ENCODE measurements around the gene PRICKLE1. TPM values are rescaled to one million over a fixed set of nuclear protein-coding genes. Genes with fewer than 3 reads are reported as not detected.

The PRICKLE1 gene
- 100 TPM for total RNA-seq

DNA sequence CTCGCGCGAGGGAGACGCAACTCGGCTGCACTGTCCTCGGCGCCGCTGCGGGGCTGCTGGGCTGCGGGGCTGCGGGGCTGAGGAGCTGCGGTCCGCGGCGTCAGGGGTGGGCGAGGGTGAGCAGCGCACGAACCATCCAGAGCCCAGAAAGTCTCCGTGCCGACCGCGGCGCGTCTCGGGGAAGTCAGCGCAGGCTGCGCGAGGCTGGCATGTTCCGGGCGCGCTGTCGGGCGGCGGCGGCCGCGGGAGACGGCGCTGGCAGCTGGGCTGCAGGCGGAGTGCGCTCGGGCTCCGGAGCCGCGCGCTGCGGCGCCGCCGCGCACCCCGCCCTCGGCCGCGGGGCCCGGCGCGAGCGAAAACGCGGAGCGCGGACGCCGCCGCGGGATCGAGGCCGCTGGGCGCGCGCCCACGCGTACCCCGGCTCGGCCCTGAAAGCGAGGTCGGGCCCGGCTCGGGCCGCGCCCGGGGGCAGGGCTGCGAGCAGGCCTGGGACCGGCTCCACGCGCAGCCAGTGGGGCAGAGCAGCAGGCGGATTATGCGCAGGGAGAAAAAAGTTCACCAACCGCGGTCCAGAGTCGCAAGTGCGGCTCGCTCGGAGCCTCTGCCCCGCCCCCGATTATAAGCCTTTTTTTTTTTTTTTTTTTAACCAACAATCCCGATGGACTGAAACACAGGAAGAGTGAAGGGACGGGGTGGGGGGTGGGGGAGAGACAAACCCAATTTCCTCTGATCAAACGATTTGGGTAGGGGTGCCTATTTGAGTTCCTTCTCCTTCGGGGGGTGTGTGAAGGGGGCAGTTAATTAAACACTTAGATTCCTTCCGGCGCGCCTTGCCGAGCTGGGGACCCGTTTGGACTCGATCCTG is at the start of gene PRICKLE1:
PRICKLE1 (minus strand) TSS at position 282 of the 865 bp plus-strand sequence. CDS start 117,230 bp downstream, outside the sequence.
- ATAC-seq (peak; percentile 42), DNase-seq (ENCODE audit: low spot score) (peak; percentile 71)
- intact Hi-C loops (cut with DNase I) = no loop called here

DNA sequence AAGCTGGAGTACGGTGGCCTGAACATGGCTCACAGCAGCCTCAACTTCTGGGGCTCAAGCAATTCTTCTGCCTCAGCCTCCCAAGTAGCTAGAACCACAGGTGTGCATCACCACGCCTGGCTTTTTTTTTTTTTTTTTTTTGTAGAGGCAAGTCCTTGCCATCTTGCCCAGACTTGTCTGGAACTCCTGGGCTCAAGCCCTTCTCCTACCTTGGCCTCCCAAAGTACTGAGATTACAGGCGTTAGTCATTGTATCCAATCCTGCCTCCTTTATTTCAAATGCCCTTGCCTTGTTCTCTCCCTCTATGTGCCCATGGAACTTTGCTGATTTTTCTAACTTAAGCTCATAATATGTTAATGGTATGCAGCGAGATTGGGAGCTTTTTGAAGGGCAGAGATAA is 49.2 kb upstream of the PRICKLE1 start:
- intact Hi-C loops (cut with DNase I) = no loop called here
- DNase-seq (ENCODE audit: low spot score) = no peak

DNA sequence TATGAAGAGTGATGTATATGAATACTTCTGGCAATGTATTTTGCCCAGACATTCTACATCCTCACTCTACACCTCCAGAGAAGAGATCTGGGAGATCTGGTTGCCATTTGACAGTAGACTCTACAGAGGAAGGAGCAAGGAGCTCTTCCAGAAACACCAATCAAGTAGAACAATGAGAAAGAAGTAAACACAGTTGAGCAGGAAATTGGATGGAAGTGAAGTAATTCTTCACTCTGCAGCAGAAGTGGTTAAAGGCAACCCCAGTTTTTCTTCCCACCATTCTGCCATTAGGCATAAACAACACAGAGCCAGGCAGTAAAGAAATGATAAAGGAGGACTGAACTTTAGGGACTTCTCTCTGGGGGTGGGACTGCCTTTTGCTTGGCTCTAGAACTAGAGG is 48.5 kb upstream of the PRICKLE1 start:
- no peak for ATAC-seq
- intact Hi-C loops (cut with DNase I) = no loop called here
- DNase-seq (ENCODE audit: low spot score) = no peak

More for the DNA sequence above, 49.2 kb upstream of the PRICKLE1 start:
- no peak for ATAC-seq

DNA sequence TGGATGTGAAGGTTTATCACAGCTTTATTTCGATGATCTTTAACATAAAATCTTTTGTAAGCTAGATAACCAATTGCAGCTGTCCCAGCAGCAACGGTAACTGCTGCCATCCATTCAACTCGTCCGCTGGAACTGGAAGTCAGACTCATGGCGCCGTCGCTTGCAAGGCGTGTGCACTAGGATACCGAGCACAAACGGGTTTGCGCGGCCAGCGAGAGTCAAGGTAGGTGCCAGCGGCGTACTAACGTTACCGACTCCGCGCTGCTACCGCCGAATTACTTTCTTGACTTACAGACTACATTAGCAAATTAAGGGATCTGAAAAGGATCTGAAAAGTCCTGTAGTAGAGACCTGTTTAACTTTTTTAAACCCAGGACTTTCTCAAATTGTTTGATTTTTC is 47.4 kb upstream of the PRICKLE1 start:
- no peak for DNase-seq (ENCODE audit: low spot score)
- no peak for ATAC-seq
- intact Hi-C loops (cut with DNase I) = no loop called here

DNA sequence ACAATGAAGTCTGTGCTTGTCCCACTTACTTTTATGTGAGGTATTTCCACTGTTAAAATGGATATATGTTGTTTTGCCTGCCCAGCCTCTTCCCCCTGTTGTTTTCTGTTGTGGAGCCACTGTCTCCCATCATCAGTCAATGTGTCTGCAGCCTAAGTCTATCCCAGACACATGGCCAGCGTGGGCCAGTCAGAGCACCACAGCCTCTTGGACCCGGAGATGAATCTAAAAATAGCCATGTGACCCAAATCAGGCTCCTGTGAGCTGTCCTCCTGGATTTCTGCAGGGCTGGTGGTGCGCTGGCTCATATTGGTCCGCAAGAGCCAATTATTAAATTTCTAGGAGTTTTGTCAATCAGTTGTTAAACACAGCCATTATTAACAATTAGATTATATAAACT is 44.0 kb upstream of the PRICKLE1 start:
- DNase-seq (ENCODE audit: low spot score) = no peak
- intact Hi-C loops (cut with DNase I) = no loop called here
- ATAC-seq = no peak

GRCh38 chr12:42631513-42631912 is 42.0 kb upstream of the PRICKLE1 start:
- no peak for DNase-seq (ENCODE audit: low spot score)
- no peak for ATAC-seq
- intact Hi-C loops (cut with DNase I) = no loop called here

DNA sequence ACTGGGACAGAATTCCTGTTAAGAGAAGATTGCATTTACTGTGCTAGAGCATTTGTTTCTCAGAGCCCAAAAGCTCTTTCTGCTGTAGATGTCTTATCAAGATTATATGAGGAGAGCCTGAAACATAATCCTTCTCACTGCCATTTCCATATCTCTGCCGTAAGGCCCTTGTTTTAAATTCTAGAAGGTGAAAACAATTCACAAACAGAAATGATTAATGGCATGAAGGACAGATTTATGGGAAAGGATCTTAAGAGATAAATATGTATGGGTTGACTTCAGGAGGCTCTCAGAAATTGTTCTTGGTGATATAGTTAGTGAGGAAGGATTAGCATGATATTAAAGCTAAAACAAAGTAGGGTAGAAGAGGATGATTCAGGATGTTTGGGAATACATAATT is 40.8 kb upstream of the PRICKLE1 start:
- intact Hi-C loops (cut with DNase I) = no loop called here
- no peak for DNase-seq (ENCODE audit: low spot score)
- ATAC-seq = no peak

GRCh38 chr12:42627151-42627550 is 37.6 kb upstream of the PRICKLE1 start:
- ATAC-seq = no peak
- intact Hi-C loops (cut with DNase I) = no loop called here
- DNase-seq (ENCODE audit: low spot score) = no peak

GRCh38 chr12:42625611-42626010 is 36.1 kb upstream of the PRICKLE1 start:
- DNase-seq (ENCODE audit: low spot score) = no peak
- no peak for ATAC-seq
- intact Hi-C loops (cut with DNase I) = no loop called here

DNA sequence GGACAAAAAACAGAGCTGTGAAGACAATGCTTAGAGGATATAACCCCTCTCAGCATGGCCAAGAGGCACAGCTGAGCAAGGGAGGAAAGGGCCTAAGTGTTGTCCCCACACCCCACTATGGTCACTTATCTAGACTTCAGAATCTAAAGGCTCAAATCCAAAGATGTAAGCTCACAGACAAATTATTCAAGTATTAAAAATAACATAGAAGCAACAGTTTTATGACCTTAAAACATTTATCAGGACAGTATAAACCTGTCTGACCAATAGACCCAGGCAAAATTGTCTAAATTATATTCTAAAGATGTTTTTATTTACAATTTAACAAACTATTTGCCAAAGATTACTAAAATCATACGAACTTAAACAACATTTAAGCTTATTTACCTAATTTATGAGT is 28.1 kb upstream of the PRICKLE1 start:
- no peak for ATAC-seq
- DNase-seq (ENCODE audit: low spot score) = no peak

DNA sequence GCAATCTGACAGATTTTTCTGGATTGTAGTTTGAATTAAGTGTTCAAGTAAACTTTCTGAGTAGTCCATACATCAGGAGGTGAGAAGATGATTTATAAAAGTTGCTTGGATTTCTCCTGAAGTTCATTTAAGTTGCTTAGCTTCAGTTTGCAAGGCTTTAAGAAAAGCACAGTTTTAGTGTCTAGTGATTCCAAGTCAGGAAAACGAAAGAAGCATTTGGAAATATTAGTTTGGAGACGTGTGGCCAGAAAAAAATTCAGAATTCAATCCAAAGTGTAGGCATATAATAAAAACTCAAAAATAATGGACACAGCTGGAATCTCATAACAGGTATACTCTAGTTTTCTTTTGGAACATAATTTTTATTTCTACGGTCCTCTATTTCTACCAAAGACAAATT is 25.5 kb upstream of the PRICKLE1 start:
- DNase-seq (ENCODE audit: low spot score) (no peak), ATAC-seq (no peak)
- intact Hi-C loops (cut with DNase I) = no loop called here

More for the DNA sequence above, 28.1 kb upstream of the PRICKLE1 start:
- intact Hi-C loops (cut with DNase I) = no loop called here

GRCh38 chr12:42612231-42612613 is 22.7 kb upstream of the PRICKLE1 start:
- intact Hi-C loops (cut with DNase I) = no loop called here
- no peak for DNase-seq (ENCODE audit: low spot score)
- peak; percentile 32 for ATAC-seq

- ATAC-seq (peak; percentile 28), DNase-seq (ENCODE audit: low spot score) (no peak)
- intact Hi-C loops (cut with DNase I) = no loop called here
These were observed 22.2 kb upstream of the PRICKLE1 start for GRCh38 chr12:42611571-42612230.

- intact Hi-C loops (cut with DNase I) = no loop called here
- no peak for DNase-seq (ENCODE audit: low spot score)
- ATAC-seq = no peak
These were observed 20.1 kb upstream of the PRICKLE1 start for GRCh38 chr12:42609605-42610004.

GRCh38 chr12:42608196-42608825 is 18.8 kb upstream of the PRICKLE1 start:
- DNase-seq (ENCODE audit: low spot score) (no peak), ATAC-seq (no peak)
- intact Hi-C loops (cut with DNase I) = no loop called here

DNA sequence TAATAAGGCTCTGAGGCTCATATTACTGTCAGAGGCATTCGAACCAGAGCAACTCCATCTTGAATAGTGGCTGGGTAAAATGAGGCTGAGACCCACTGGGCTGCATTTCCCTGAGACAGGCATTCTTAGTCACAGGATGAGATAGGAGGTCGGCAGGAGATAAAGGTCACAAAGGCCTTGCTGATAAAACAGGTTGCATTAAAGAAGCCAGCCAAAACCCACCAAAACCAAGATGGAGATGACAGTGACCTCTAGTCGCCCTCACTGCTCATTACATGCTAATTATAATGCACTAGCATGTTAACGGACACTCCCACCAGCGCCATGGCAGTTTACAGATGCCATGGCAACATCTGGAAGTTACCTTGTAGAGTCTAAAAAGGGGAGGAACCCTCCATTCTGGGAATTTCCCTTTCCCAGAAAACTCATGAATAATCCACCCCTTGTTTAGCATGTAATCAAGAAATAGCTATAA is 18.1 kb upstream of the PRICKLE1 start:
- DNase-seq (ENCODE audit: low spot score) (no peak), ATAC-seq (no peak)
- intact Hi-C loops (cut with DNase I) = no loop called here

- DNase-seq (ENCODE audit: low spot score) (no peak), ATAC-seq (no peak)
- intact Hi-C loops (cut with DNase I) = no loop called here
These were observed 16.9 kb upstream of the PRICKLE1 start for GRCh38 chr12:42606471-42606870.

DNA sequence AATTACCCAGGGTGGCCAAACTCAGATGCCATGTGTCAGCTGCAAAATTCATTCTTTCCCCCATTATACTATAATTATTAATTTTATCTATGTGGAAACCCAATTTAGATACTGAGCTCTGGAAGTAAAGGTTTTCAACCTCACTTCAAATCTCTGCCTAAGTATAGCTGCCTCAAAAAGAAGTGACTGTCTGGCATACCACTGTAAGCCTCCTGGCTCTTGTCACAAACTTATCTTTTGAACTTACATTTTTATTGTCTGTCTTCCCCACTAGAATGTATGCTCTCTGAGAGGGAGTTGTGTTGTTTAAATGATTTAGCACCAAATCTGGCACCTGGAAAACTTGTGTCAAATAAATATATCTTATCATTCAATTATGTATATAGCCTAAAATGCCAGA is 16.1 kb upstream of the PRICKLE1 start:
- DNase-seq (ENCODE audit: low spot score) (no peak), ATAC-seq (no peak)
- intact Hi-C loops (cut with DNase I) = no loop called here

DNA sequence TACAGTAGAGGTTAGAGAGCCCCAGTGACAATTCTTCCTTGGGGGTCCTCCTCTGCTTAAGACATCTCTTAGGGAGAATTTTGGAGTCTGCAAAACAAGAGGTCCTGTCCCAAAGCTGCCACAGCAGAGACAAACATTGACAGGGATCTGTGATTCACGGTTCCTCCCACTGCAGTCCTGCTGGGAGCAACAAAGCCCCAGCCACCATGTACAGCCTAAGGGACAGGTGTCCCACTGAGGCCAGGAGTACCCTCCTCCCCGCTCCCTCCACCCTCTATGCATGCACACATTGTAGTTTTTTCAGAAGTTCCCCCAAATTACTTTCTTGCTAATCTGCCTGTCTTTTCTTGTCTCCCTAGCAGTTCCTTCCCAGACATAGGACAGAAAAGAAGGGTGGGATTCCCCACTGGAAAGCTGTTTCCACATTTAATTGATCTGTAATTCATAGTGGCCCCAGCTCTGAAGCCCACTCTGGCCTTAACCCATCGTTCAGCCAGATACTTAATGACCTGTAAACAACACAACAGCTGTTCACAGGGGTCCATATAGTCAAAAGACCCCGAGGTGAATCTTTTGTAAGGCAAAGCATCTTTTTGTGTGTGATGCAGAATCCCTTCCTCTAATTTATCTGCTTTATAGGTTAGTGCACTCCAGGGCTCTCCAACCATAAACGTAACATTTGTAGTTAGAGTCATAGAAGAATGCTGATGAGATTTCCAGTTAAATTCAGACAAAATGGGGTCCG is 13.9 kb upstream of the PRICKLE1 start:
- DNase-seq (ENCODE audit: low spot score) (no peak), ATAC-seq (no peak)
- intact Hi-C loops (cut with DNase I) = no loop called here
